ENCODE measurements around the gene NEU4. TPM values are rescaled to one million over a fixed set of nuclear protein-coding genes. Genes with fewer than 3 reads are reported as not detected.

Gene NEU4
- total RNA-seq, 4 donors from 2014 or later = 3.0 to 119 (median 19.4) TPM

DNA sequence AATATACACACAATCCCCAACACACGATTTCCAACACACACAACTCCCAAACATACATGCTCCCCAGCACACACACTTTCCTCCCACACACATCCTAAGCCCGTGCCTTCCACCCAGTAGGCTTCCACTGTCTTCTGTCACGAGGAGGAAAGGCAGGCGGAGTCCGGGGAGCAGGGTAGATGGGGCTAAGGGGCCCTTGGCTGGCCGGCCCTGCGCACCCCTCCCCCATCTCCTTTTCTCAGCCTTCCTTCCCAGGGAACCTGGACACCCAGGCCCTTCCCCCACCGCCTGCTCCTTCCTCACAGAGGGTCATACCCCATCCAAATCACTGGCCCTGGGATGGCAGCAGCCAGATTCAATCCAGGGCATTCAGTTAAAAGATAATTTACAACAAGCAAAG lies 53.1 kb downstream of the NEU4 start:
- H3K4me1 ChIP-seq = peaks cover 13 to 17% of the 10 kb centered on the region in 2 donors
- no peak overlapping the region for H3K4me3 ChIP-seq
- H3K27ac ChIP-seq = no peak overlapping the region
- no peaks in the 10 kb centered on the region for H3K9me3 ChIP-seq
- intact Hi-C loops (cut with DNase I; ENCODE audit: low total_unique reads) = no loop called here
- DNase-seq (no peak), ATAC-seq (no peak)
- TF ChIP-seq POLR2A (IDR thresholded peaks at IDR 0.05) = no peak
- TF ChIP-seq, protein P1, sequence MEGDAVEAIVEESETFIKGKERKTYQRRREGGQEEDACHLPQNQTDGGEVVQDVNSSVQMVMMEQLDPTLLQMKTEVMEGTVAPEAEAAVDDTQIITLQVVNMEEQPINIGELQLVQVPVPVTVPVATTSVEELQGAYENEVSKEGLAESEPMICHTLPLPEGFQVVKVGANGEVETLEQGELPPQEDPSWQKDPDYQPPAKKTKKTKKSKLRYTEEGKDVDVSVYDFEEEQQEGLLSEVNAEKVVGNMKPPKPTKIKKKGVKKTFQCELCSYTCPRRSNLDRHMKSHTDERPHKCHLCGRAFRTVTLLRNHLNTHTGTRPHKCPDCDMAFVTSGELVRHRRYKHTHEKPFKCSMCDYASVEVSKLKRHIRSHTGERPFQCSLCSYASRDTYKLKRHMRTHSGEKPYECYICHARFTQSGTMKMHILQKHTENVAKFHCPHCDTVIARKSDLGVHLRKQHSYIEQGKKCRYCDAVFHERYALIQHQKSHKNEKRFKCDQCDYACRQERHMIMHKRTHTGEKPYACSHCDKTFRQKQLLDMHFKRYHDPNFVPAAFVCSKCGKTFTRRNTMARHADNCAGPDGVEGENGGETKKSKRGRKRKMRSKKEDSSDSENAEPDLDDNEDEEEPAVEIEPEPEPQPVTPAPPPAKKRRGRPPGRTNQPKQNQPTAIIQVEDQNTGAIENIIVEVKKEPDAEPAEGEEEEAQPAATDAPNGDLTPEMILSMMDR (IDR thresholded peaks at IDR 0.05 in 4 of 5, conservative IDR thresholded peaks at IDR 0.05 in 1 of 5) = no peak
- peaks cover 40 to 51% (median 46%) of the 10 kb centered on the region in 3 donors for H3K27me3 ChIP-seq
- in situ Hi-C loops (cut with MboI; ENCODE audit: low sequenced_read_pairs in 4 of 4) = no loop called here
- H3K36me3 ChIP-seq = no peaks in the 10 kb centered on the region

DNA sequence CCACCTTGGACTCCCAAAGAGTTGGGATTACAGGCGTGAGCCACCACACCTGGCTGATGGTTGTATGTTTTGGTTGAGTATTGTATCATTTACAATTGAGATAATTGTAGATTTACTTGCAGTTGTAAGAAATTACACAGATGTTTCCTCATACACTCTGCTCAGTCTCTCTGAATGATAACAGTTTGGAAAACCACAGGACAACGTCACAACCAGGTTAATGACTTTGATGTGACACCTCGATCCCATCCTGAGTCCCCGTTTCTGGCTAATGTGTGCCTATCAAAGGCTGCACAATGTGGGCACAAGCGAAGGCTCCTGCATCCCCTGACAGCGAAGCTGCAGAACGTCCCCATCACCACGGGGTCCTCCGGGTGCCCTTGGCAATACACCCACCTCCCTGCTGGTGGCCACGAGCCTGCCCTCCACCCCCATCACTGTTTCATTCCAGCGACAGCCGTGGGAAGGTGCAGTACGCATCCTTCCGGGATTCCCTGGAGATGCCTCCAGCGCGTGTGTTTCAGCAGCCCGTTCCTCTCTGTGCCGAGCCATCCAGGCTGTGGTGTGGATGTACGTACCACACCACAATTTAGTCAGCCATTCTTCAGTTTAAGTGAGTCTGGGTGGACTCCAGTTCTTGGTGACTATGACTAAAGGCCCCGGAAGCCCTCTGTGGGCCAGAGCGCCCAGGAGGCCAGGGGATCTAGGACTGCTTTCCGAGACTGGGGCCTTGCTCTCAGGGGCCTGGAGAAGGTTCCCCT lies 54.0 kb downstream of the NEU4 start:
- Histone ChIP-seq H3K27ac (no peak overlapping the region), H3K9me3 (no peaks in the 10 kb centered on the region), H3K4me1 (peaks cover 13 to 17% of the 10 kb centered on the region in 2 donors), H3K36me3 (no peaks in the 10 kb centered on the region), H3K27me3 (peaks cover 40 to 52% (median 51%) of the 10 kb centered on the region in 3 donors), H3K4me3 (peak overlapping the region in 1 of 4 donors; percentile 15)
- no peak for ATAC-seq
- no peak for DNase-seq
- in situ Hi-C loops (cut with MboI; ENCODE audit: low sequenced_read_pairs in 4 of 4) = no loop called here
- intact Hi-C loops (cut with DNase I; ENCODE audit: low total_unique reads) = no loop called here
- TF ChIP-seq POLR2A (IDR thresholded peaks at IDR 0.05) = no peak
- TF ChIP-seq, protein P1 (IDR thresholded peaks at IDR 0.05 in 4 of 5, conservative IDR thresholded peaks at IDR 0.05 in 1 of 5) = no peak

DNA sequence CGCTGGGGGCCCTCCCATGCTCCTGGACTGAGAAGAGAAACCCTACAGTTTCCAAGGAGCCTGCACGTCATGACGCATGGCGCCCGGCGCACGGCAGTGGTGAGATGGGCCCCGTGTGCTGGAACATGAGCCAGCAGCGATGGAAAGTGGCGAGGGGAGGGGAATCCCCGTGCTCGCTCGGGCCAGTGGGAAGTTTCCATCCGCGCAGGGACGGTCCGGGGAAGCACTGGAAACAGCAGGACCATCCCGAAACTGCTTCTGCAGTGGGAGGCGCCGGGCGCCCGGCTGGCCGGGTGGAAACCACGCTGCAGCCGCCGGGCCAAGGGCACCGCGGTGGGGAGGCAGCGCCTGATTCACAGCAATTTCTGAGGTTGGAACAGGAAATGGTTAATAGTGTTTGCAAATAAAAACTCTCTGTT lies 54.6 kb downstream of the NEU4 start:
- in situ Hi-C loops (cut with MboI; ENCODE audit: low sequenced_read_pairs in 4 of 4) (no loop called here), intact Hi-C loops (cut with DNase I; ENCODE audit: low total_unique reads) (no loop called here)
- Histone ChIP-seq H3K27me3 (peaks cover 40 to 52% (median 51%) of the 10 kb centered on the region in 3 donors), H3K36me3 (no peaks in the 10 kb centered on the region), H3K27ac (no peak overlapping the region), H3K4me3 (peak overlapping the region in 1 of 4 donors; percentile 15), H3K4me1 (peaks cover 13 to 17% of the 10 kb centered on the region in 2 donors), H3K9me3 (no peaks in the 10 kb centered on the region)
- DNase-seq = no peak
- no peak for ATAC-seq
- no peak for TF ChIP-seq POLR2A (IDR thresholded peaks at IDR 0.05)
- TF ChIP-seq, protein P1 (IDR thresholded peaks at IDR 0.05 in 4 of 5, conservative IDR thresholded peaks at IDR 0.05 in 1 of 5) = no peak

DNA sequence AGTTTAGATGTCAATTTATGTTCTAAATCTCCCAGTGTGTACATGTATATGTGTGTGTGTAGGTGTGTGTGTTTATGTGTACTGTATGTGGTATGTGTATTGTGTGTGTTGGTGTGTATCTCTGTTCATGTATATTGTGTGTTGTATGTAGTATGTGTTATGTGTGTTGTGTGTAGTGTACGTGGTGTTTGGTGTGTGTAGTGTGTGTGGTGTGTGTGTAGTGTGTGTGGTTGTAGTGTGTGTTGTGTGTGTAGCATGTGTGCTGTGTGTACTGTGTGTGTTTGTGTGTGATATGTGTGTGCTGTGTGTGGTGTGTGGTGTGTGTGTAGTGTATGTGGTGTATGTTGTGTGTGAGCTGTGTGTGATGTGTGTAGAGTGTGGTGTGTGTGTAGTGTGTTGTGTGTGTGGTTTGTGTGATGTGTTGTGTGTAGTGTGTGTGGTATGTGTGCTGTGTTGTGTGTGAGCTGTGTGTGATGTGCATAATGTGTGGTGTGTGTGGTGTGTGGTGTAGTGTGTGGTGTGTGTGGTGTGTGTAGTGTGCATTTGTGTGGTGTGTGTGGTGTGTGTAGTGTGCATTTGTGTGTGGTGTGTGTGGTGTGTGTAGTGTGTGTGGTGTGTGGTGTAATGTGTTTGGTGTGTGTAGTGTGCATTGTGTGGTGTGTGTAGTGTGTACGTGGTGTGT lies 55.3 kb downstream of the NEU4 start:
- no peaks in the 10 kb centered on the region for H3K36me3 ChIP-seq
- H3K4me1 ChIP-seq = peaks cover 11 to 14% of the 10 kb centered on the region in 2 donors
- H3K27ac ChIP-seq = no peak overlapping the region
- ATAC-seq (no peak), DNase-seq (no peak)
- intact Hi-C loops (cut with DNase I; ENCODE audit: low total_unique reads) (no loop called here), in situ Hi-C loops (cut with MboI; ENCODE audit: low sequenced_read_pairs in 4 of 4) (no loop called here)
- H3K4me3 ChIP-seq = no peak overlapping the region
- H3K27me3 ChIP-seq = peaks cover 40 to 52% (median 51%) of the 10 kb centered on the region in 3 donors
- H3K9me3 ChIP-seq = no peaks in the 10 kb centered on the region
- TF ChIP-seq POLR2A (IDR thresholded peaks at IDR 0.05) = no peak
- TF ChIP-seq, protein P1 (IDR thresholded peaks at IDR 0.05 in 4 of 5, conservative IDR thresholded peaks at IDR 0.05 in 1 of 5) = no peak

All from gastrocnemius medialis (tissue), 4 donors.